B cell (primary cell): ENCODE measurements around the gene CDC20B. TPM values are rescaled to one million over a fixed set of nuclear protein-coding genes. Genes with fewer than 3 reads are reported as not detected.

Experiments
- ATAC-seq: fragments of 200-7000 bp; cut with Tn5 transposase; one replicate; pipeline ENCODE4 v1.10.0; 2021; ENCODE audit warnings: low read depth, mild to moderate bottlenecking, moderate number of reproducible peaks, moderate library complexity
- CTCF ChIA-PET: fragments of 350-600 bp; sonication (Branson Sonifier 250); formaldehyde crosslinking; loops from one replicate; lab custom pipeline; 2021; ENCODE audit warnings: antibody characterized with exemption, inconsistent platforms; lab: Charles Lee
- POLR2A ChIA-PET: fragments of 350-600 bp; sonication (Branson Sonifier 250); formaldehyde crosslinking; loops from one replicate; lab custom pipeline; 2021; ENCODE audit warnings: antibody characterized with exemption; lab: Charles Lee
- DNase-seq: peaks from one replicate; pipeline ENCODE4 v3.0.0; 2013
- H2AFZ ChIP-seq: 2 replicates; pipeline ENCODE4 v1.6.1; 2012; ENCODE audit warnings: mild to moderate bottlenecking, low read depth, low read length; ENCODE audit not compliant: insufficient read depth, poor library complexity, severe bottlenecking
- H3K27ac ChIP-seq, 2 donors: 1 replicate in 1 of 2; 2 replicates in 1 of 2; pipeline ENCODE4 v1.5.1; 2012 to 2013; ENCODE audit warnings: low read length in 2 of 2, mild to moderate bottlenecking in 2 of 2, moderate library complexity in 1 of 2
- H3K27me3 ChIP-seq, 4 experiments: fragments of 200-600 bp in 1 of 4; sonication (generic) in 1 of 4; replicated peaks in 1 of 4; 1 replicate in 2 of 4; 2 replicates in 2 of 4; pipeline versions ENCODE4 v1.6.1 to v1.7.0; 2013 to 2016; ENCODE audit warnings: low read length in 3 of 4, mild to moderate bottlenecking in 2 of 4, mixed read lengths in 1 of 4, moderate library complexity in 1 of 4; ENCODE audit not compliant: insufficient read depth in 4 of 4, control insufficient read depth in 3 of 4; ENCODE audit errors: control extremely low read depth in 1 of 4
- H3K36me3 ChIP-seq, 2 experiments: replicated peaks in 1 of 2; 1 replicate in 1 of 2; 2 replicates in 1 of 2; pipeline versions ENCODE4 v1.6.1 to v1.7.1; 2013; ENCODE audit warnings: low read length in 1 of 2; ENCODE audit not compliant: insufficient read depth in 2 of 2, control insufficient read depth in 1 of 2; ENCODE audit errors: control extremely low read depth in 1 of 2, extremely low read depth in 1 of 2
- H3K4me1 ChIP-seq, 2 donors: fragments of 200-600 bp in 1 of 2; sonication (generic) in 1 of 2; 1 replicate in 1 of 2; 2 replicates in 1 of 2; pipeline versions ENCODE4 v1.5.1 to v1.6.1; 2013 to 2017; ENCODE audit warnings: low read length in 2 of 2; ENCODE audit not compliant: control insufficient read depth in 2 of 2, insufficient read depth in 2 of 2
- H3K4me2 ChIP-seq: replicated peaks from 2 replicates; pipeline ENCODE3; 2012; ENCODE audit warnings: mild to moderate bottlenecking, low read depth, low read length; ENCODE audit not compliant: poor library complexity, severe bottlenecking
- H3K4me3 ChIP-seq, 5 experiments: fragments of 200-600 bp in 1 of 5; sonication (generic) in 1 of 5; 1 replicate in 3 of 5; 2 replicates in 2 of 5; pipeline versions ENCODE4 v1.5.1 to v1.7.0; 2011 to 2016; ENCODE audit warnings: low read length in 4 of 5, mild to moderate bottlenecking in 4 of 5, low read depth in 2 of 5, control low read depth in 1 of 5, moderate library complexity in 1 of 5; ENCODE audit not compliant: insufficient read depth in 1 of 5; ENCODE audit errors: control extremely low read depth in 1 of 5, extremely low read depth in 1 of 5
- H3K79me2 ChIP-seq: fragments of 200-600 bp; sonication (generic); one replicate; pipeline ENCODE4 v1.6.0; 2016; ENCODE audit warnings: low read length; ENCODE audit not compliant: control insufficient read depth, insufficient read depth
- H3K9ac ChIP-seq: fragments of 200-600 bp; sonication (generic); 2 replicates; pipeline ENCODE4 v1.6.1; 2017; ENCODE audit warnings: mild to moderate bottlenecking, low read length, moderate library complexity
- H3K9me3 ChIP-seq, 3 donors: one replicate each; pipeline versions ENCODE4 v1.6.1 to v1.7.1; 2013; ENCODE audit warnings: low read length in 2 of 3; ENCODE audit not compliant: control insufficient read depth in 2 of 3, insufficient read depth in 1 of 3; ENCODE audit errors: control extremely low read depth in 1 of 3
- H4K20me1 ChIP-seq: 2 replicates; pipeline ENCODE4 v1.6.0; 2012; ENCODE audit warnings: mild to moderate bottlenecking, low read length; ENCODE audit not compliant: insufficient read depth, control insufficient read depth, poor library complexity, severe bottlenecking
- H3K27ac Mint-ChIP-seq: one replicate; pipeline ENCODE4 v1.8.0; 2021; ENCODE audit warnings: mixed read lengths
- H3K27me3 Mint-ChIP-seq: one replicate; pipeline ENCODE4 v1.8.0; 2021; ENCODE audit warnings: mixed read lengths
- H3K4me1 Mint-ChIP-seq: one replicate; pipeline ENCODE4 v1.8.0; 2021; ENCODE audit warnings: mixed read lengths
- H3K4me3 Mint-ChIP-seq: one replicate; pipeline ENCODE4 v1.8.0; 2021; ENCODE audit warnings: mixed read lengths
- H3K9me3 Mint-ChIP-seq: one replicate; pipeline ENCODE4 v1.8.0; 2022; ENCODE audit warnings: mixed read lengths; ENCODE audit not compliant: insufficient read depth
- EZH2 ChIP-seq: IDR thresholded peaks from 2 replicates; pipeline ENCODE4 v1.6.1; 2012; ENCODE audit warnings: borderline replicate concordance, low read depth, mild to moderate bottlenecking, moderate library complexity, low read length; ENCODE audit not compliant: insufficient read depth, poor library complexity, severe bottlenecking
- WGBS: methylation state at CpG from one replicate; pipeline ENCODE4 v1.1.5; 2013; ENCODE audit warnings: missing lambda C conversion rate; ENCODE audit not compliant: insufficient coverage; 5-methylcytosine and 5-hydroxymethylcytosine counted together
- intact Hi-C: fragments of 100-400 bp; cut with micrococcal nuclease; formaldehyde crosslinking; loops from one replicate; pipeline ENCODE4 v1.10.0; 2022
- polyA plus RNA-seq: library from polyadenylated mRNA; depleted of rRNA; stranded (reverse); fragments of >200 nt; gene quantifications from 2 replicates; pipeline ENCODE4 v1.2.3, GENCODE V29; 2012
- total RNA-seq, 2 donors: library from RNA; stranded (reverse); fragments of 120-200 nt in 1 of 2; gene quantifications; 1 replicate in 1 of 2; 2 replicates in 1 of 2; pipeline versions ENCODE4 v1.2.3 to v1.2.4, GENCODE V29; 2013 to 2022
- TF ChIP-seq, protein P1 (sequence below): fragments of 200-600 bp; IDR thresholded peaks from one replicate; pipeline ENCODE4 v1.8.0; 2022; ENCODE audit warnings: antibody characterized with exemption, mild to moderate bottlenecking

CDC20B gene
- total and polyA plus RNA-seq, 2 donors (not counting 1 experiment from before 2014, with no cell fraction given): 0.09 TPM; not detected in 1

DNA sequence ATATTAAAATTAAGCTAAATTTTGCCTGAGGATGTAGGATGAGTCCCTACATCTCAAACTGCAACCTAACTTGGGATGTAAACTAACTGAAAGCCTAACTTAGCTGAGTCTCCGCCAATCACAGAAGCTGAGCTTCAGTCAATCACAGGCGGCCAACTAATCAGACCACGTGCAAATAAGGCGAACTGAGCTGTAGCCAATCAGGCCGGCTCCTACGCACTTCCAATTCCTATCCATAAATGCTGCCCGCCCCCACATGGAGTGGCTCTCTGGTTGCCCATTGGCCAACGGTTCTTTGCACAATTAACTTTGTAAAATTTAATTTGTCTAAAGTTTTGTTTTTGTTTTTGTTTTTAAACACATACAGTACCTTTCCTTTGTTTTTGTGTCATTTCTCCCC is 26.9 kb downstream of the CDC20B start:
- no peak overlapping the region for H3K4me2 ChIP-seq
- Mint-ChIP-seq H3K9me3 (no peaks in the 10 kb centered on the region), H3K4me3 (no peak overlapping the region), H3K27ac (no peak overlapping the region), H3K27me3 (peaks cover 14% of the 10 kb centered on the region), H3K4me1 (peaks cover 2% of the 10 kb centered on the region)
- peaks cover 4% of the 10 kb centered on the region in 2 donors for H3K4me1 ChIP-seq
- ChIA-PET POLR2A (no interaction called here), CTCF (interaction anchor here (1.1 to 2.8 kb wide), 4 partner anchors 13 to 899 kb away, joined by 3 to 12 read pairs (median 10); partner anchors contain the start of genes GPX8 and SNX18)
- H3K27ac ChIP-seq: no peak overlapping the region
- DNase-seq: no peak
- intact Hi-C loops: loop anchor here (1.0 to 10.0 kb wide), 2 partner anchors 240 to 831 kb away; partner anchors contain the start of gene ARL15
- no peaks in the 10 kb centered on the region for H4K20me1 ChIP-seq
- H3K4me3 ChIP-seq: no peak overlapping the region
- no peaks in the 10 kb centered on the region for H3K36me3 ChIP-seq
- H3K9me3 ChIP-seq: no peaks in the 10 kb centered on the region
- no peaks in the 10 kb centered on the region for H3K27me3 ChIP-seq
- 84% methylated on average over 6 of the region's 8 CpGs for WGBS
- H3K79me2 ChIP-seq: no peaks in the 10 kb centered on the region
- H2AFZ ChIP-seq: no peak overlapping the region
- ATAC-seq: no peak
- no peak overlapping the region for H3K9ac ChIP-seq
- TF ChIP-seq, protein P1, sequence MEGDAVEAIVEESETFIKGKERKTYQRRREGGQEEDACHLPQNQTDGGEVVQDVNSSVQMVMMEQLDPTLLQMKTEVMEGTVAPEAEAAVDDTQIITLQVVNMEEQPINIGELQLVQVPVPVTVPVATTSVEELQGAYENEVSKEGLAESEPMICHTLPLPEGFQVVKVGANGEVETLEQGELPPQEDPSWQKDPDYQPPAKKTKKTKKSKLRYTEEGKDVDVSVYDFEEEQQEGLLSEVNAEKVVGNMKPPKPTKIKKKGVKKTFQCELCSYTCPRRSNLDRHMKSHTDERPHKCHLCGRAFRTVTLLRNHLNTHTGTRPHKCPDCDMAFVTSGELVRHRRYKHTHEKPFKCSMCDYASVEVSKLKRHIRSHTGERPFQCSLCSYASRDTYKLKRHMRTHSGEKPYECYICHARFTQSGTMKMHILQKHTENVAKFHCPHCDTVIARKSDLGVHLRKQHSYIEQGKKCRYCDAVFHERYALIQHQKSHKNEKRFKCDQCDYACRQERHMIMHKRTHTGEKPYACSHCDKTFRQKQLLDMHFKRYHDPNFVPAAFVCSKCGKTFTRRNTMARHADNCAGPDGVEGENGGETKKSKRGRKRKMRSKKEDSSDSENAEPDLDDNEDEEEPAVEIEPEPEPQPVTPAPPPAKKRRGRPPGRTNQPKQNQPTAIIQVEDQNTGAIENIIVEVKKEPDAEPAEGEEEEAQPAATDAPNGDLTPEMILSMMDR: no peak
- no peak for TF ChIP-seq EZH2

DNA sequence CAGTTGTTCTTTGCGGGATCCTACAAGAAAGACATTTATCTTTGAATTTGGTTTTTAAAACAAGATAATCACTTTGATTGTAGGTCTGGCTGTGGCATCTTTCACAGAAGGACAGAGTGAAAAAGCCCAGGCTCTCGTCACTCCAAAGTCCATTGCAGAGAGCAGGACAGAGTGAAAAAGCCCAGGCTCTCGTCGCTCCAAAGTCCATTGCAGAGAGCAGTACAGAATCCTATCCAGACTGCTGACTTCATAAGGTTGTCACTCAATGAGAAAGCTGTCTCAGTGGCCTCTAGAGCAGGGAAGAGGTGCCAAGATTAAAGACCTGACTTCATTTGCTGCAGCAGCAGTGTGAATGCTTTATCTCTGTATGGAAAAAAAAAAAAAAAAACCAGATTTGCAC is 29.4 kb downstream of the CDC20B start:
- no peak overlapping the region for H2AFZ ChIP-seq
- WGBS: 87% methylated on average over 3 of the region's 4 CpGs
- DNase-seq: no peak
- CTCF ChIA-PET: interaction anchor here (1.4 kb wide), 1 partner anchor 16 kb away, joined by 4 read pairs; the partner anchor contains the start of gene GPX8
- H3K27me3 ChIP-seq: no peaks in the 10 kb centered on the region
- Mint-ChIP-seq H3K4me3 (no peak overlapping the region), H3K4me1 (peaks cover 2% of the 10 kb centered on the region), H3K27me3 (peaks cover 13% of the 10 kb centered on the region), H3K9me3 (no peaks in the 10 kb centered on the region), H3K27ac (no peak overlapping the region)
- intact Hi-C loops: loop anchor here (10.0 kb wide), 1 partner anchor 829 kb away; the partner anchor contains the start of gene ARL15
- no peaks in the 10 kb centered on the region for H3K79me2 ChIP-seq
- no peak for ATAC-seq
- H3K4me2 ChIP-seq: no peak overlapping the region
- POLR2A ChIA-PET: no interaction called here
- no peaks in the 10 kb centered on the region for H3K9me3 ChIP-seq
- H3K27ac ChIP-seq: no peak overlapping the region
- H4K20me1 ChIP-seq: no peaks in the 10 kb centered on the region
- H3K4me1 ChIP-seq: peaks cover 4% of the 10 kb centered on the region in 2 donors
- TF ChIP-seq, protein P1: no peak
- TF ChIP-seq EZH2: no peak
- H3K9ac ChIP-seq: no peak overlapping the region
- H3K4me3 ChIP-seq: no peak overlapping the region
- H3K36me3 ChIP-seq: no peaks in the 10 kb centered on the region
